Right ventricle myocardium inferior (tissue), 1 donor: ENCODE data around the gene LYSMD2. TPM values are rescaled to one million over a fixed set of nuclear protein-coding genes. Genes with fewer than 3 reads are reported as not detected.

Experiments used
- ATAC-seq: fragments of 200-7000 bp; cut with Tn5 transposase; one replicate; pipeline ENCODE4 v1.9.1; 2020; ENCODE audit warnings: mild to moderate bottlenecking, moderate library complexity
- DNase-seq: peaks from one replicate; pipeline ENCODE4 v3.0.0; 2021; ENCODE audit errors: missing footprints
- intact Hi-C: fragments of 100-400 bp; cut with DNase I; formaldehyde crosslinking; loops from one replicate; pipeline ENCODE4 v1.11.0; 2022
- total RNA-seq: library from RNA; stranded (reverse); fragmentation: NEBNext Ultra II Directional; extraction: Animal tissue kit (Norgen Biotek cat#: 25700); gene quantifications from one replicate; pipeline ENCODE4 v1.2.1, GENCODE V29; 2021
- donor health status: DM: no; HTN: yes; CAD: no; lungs with severe emphysema.

LYSMD2 gene
- total RNA-seq, 1 donor from 2014 or later = 4.8 TPM

DNA sequence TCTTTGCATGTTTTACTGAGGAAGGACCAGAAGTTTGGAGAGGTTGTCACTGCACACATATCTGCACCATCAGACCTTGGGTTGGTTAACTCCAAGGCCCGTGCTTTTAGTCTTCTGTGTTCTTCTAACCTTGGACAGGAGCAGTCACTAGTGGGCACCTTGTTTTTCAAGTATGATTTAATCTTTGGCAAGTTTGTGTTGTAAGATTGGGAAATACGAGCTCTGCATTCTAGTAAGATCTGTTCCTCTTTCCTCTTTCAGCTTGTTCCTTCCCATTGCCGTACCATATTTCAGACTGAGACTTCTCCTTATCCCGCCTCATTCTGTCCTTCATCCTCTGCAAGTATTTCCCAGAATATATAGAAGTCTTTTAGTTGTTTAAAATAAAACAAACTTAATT lies 19.0 kb upstream of the LYSMD2 start:
- DNase-seq (no peak), ATAC-seq (no peak)
- intact Hi-C loops = loop anchor here (5.0 to 10.0 kb wide), 2 partner anchors 52 to 104 kb away; no protein-coding TSS in a partner anchor

DNA sequence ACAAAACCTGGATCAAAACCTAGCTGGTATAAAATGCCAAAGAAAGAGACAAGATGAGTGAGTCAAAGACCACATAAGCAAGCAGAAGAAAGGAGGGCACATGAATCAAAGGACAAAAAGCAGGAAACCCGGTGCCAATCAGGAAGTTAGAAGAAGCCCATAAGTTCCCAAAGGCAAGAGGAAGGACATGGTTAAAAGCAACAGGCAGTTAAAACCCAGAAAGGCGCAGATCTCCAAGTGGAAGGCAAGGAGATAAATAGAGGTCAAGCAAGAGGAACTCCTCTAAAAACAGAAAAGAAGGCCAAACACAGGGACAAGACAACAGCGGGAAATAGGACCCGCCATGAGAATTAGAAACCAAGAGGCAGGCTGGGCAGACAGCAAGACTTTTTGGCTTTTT lies 18.3 kb upstream of the LYSMD2 start:
- ATAC-seq (no peak), DNase-seq (no peak)
- intact Hi-C loops = loop anchor here (5.0 to 10.0 kb wide), 2 partner anchors 51 to 103 kb away; no protein-coding TSS in a partner anchor

DNA sequence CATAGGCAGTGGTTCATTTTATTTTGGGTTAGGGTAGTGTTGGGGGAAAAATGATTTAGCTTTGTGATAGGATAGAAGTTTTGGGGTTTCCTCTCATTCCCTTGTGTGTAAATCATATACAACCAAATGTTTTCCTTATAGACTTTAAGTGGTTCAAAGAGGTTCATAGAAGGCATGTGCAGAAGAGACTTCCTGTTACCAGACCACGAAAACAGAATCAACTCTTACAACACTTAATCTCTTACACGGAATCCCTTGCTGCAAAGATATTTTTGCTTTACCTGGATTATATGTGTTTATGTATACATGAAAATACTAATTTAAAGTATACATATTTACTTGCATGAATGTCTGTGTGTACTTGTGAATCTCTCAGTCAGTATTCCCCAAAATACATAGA lies 16.8 kb upstream of the LYSMD2 start:
- DNase-seq (no peak), ATAC-seq (no peak)
- intact Hi-C loops = loop anchor here (10.0 kb wide), 1 partner anchor 49 kb away; no protein-coding TSS in a partner anchor

DNA sequence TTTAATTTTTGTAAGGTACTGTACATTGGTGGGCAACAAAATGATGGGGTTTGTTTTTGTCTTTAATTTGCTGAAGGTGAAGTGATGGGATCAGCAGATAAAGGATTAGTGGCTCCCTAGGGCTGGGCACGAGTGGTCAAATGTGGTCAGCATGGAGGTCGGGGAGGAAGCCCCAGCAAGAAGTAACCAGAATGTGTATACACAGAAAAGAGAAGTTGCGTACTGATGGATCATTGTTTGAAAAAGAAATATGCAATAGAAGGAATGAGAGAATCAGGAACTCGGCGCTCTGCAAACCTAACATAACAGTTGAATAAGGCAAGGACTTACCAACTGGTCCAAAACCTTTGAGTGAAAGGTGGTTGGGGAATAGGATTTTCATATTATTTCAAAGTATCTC lies 15.4 kb upstream of the LYSMD2 start:
- intact Hi-C loops = loop anchor here (10.0 kb wide), 1 partner anchor 48 kb away; no protein-coding TSS in a partner anchor
- no peak for ATAC-seq
- no peak for DNase-seq

DNA sequence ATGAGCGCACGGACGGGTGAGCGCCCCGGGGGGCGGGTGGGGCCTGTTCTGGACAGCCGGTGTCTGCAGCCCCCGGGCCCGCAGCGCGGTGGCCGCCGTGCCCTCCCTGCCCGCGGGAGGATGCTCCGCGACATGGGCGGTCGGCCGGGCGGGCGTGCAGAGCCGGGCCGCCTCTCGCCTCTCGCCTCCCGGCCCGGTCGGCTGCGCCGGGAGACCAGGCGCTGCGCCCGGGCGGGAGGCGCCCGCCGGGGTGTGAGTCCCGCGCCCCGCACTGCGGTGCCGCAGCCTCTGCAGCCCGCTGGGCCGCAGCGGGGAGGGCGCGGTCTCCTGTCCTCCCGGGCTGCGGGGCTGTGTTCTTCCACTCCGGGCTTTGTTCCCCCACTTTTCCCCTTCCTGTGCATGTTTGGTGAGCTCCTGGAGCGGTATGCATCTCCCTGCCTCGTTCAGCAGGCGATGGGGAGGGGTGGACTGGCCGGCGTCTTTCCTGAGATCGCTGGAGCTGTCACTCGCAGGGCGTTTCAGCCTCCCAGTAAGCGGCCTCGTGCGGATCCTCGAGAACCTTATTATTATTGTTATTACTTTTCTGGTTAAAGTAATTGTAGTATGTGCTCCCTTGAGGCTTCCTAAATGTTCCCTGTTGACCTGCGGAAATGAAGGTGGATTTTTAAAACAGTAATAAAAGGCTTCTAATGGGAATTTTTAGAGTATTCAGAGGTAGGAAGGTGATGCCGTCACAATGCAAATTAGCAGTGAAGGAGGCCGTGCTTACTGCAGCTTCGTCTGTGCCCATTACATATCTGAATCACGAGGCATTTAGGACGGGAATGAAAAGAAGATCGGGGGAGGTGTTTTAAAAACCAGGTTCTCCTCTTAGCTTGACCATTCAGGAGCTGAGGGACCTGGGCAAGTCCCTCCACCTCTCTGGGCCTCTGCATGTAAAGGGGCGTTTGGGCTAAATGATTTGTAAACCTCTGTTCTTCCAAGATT lies 14.5 kb upstream of the LYSMD2 start:
- ATAC-seq (peak; percentile 49), DNase-seq (no peak)
- intact Hi-C loops = loop anchor here (10.0 kb wide), 1 partner anchor 47 kb away; no protein-coding TSS in a partner anchor

DNA sequence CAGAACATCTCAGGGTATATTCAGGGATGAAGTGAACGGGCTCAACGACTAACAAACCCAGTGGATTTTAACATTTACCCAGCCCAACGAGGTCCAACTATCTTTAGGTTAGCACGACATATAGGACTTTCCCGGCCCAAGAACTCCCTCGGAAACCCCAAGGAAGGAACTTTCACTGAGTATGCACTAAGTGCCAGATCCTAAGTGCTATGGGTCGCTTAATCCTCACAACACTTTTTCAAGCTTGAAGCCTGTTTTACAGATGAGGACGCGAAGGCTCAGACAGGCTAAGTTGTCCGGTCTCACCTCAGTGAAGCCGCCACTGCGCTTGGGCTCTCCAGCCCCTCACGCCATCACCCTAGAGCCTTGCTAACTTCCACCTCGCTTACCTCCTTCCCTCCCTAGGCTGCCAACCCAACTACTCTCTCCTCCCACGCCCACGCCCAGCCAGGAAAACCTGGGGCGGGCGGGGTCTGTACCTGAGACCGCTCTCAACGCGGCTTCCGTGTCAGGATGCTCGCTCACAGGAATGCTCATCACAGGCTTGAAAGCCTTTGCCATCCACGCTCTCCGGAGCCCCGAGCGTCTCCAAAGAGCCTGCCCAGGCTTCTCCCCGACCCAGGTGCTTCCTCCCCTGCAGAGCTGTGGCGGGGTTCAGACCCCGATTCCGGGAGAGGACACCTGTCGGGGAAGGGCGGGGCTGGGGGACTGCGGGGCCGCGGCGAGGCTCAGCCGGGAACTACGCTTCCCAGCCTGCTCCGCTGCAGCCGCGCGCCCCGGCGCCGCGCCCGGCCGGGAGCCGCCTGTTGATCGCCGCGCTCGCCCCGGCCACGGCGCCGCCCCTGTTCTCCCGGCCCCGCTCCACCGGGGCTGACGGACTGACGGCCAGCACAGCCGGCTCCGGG lies 13.6 kb upstream of the LYSMD2 start, which contains the start of gene TMOD2:
Gene TMOD2, plus strand, starts transcription at position 806 of the 905 bp plus-strand sequence. CDS start 14,845 bp downstream, outside the sequence.
- intact Hi-C loops = loop anchor here (10.0 kb wide), 1 partner anchor 46 kb away; no protein-coding TSS in a partner anchor
- DNase-seq (peak; percentile 73), ATAC-seq (peak; percentile 89)

DNA sequence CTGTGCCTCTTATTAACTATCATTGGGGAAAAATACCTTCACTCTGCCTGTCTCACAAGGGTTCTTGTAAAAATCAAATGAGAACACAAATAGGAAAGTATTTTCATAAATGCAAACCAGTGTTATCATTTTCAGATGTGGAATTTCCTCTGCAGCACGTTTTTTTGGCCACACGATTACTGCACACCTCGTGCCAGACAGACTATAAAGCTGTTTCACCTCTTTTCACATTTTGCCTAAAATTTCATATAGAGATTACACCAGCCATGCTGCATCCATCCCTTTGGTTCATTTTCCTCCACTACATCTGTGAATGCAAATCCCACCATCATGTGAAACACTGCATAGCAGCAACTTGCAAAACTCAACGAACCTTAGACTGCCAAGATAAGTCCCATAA lies 12.7 kb upstream of the LYSMD2 start:
- intact Hi-C loops = loop anchor here (10.0 kb wide), 1 partner anchor 45 kb away; no protein-coding TSS in a partner anchor
- ATAC-seq (no peak), DNase-seq (no peak)

DNA sequence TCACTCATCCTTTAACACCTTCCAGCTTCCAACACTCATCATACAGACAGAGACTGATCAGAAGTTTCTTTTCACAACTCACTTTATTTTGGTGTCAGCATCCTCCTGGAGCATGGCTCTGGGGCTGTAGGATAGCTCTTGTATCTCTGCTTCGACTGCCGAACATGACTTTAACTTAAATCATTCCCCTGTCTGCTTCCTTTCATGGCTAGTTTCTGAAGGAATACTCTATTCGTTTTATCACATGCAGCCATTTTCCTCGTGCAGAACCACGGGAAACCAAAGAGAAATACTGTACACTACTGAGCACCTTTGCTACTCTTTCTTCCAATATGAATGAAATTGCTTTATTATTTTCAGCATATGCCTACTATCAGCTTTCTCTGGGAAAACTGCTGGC lies 11.9 kb upstream of the LYSMD2 start:
- intact Hi-C loops = no loop called here
- DNase-seq = no peak

DNA sequence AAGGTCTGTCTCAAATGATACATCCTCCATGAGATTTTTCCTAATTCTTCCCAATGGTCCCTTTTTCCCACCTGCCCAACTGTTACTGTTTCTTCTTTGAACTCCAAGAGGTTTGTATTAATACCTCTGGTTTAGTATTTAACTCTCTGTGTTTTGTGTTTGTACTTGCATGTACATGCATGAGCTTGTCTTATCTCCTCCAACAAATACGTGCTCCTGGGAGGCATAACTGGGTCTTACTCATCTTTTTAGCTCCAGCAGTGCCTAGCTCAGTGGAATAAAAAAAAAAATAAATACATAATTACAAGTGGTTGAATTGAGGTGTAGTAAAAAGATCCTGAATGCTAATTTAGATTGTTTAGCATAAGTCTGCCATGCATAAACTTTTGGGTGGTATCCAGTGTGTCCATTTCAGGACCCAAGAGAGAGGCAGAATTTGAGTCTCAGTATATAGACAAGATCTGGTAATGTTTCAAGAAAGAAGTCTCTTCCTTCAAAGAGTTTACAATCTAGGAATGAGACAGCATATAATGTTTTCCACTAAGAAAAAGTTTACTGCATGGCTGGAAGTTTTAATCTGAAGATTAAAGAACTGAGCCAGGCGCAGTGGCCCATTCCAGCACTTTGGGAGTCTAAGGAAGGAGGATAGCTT lies 1.7 kb upstream of the LYSMD2 start:
- ATAC-seq (no peak), DNase-seq (no peak)
- intact Hi-C loops = no loop called here

More for the DNA sequence above, 11.9 kb upstream of the LYSMD2 start:
- no peak for ATAC-seq

DNA sequence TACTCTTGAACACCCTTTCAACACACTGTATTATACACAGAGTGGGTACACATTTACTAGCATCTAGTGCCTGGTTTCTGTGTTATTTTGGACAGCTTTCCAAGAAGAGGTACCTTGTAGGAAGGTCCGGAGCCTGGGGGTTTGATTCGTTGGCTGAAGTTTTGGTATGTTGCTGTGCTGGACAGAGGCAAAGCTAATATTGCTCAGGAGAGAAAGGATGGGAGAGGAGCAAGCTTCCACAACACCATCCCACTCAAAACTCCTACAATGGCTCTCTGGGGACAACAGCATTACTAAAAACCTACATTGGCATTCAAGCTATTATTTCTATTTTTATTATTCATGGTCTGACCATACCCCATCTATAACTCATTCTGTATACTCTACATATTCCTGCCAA lies 1.1 kb upstream of the LYSMD2 start:
- DNase-seq (no peak), ATAC-seq (no peak)
- intact Hi-C loops = no loop called here

DNA sequence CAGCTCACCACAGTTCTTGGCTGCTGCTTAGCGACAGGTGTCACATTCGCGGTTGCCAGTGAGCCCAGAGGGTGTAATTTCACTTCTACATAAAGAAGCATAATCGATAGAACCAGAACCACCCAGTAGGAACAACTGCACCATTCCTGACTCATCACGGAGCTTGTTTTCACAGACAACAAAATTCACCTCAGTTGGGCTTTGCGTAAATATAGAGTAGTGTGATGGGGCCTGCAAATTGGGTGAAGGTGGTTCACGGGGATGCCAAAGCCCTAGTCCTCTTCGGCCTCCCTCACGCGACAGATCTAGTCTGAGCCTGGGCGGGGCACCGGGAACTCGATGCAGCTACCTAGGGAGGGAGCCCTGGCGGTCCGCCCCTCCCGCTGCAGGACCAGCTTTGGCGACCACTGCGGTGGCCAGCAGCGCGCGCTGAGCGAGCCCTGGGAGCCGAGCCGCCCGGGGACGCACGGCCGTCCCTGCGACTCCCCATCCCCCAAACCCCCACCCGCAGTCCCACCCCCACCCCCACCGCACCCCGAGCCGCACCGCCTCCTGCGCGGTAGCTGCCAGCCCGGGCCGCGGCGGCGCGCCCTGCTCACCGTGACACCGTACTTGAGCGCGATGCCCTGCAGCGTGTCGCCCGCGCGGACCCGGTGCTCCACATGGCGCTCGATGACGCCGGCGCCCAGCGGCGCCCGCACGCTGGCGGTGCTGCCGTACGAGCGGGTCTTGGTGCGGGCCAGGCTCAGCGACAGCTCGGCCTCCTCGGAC lies 519 bp downstream of the LYSMD2 start:
- intact Hi-C loops = no loop called here
- DNase-seq (peak; percentile 79), ATAC-seq (peak; percentile 40)

DNA sequence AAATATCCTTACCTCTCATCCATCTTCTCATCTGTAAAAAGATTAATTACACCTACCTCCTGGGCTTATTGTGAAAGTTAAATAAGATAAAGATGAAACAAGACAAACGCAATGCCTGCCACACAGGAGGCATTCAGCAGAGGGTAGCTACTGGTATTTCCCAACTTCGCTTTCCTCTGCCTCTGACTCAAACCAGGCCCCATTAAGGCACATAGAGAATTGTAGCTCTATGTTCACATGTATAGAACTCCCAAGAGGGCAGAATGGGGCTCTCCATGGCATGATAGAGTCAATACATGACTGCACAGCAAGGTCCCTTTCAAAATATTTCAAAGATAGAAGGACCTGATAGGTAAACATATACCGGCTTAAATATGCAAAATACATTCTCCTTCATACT lies 1.4 kb downstream of the LYSMD2 start:
- no peak for DNase-seq
- no peak for ATAC-seq
- intact Hi-C loops = no loop called here

DNA sequence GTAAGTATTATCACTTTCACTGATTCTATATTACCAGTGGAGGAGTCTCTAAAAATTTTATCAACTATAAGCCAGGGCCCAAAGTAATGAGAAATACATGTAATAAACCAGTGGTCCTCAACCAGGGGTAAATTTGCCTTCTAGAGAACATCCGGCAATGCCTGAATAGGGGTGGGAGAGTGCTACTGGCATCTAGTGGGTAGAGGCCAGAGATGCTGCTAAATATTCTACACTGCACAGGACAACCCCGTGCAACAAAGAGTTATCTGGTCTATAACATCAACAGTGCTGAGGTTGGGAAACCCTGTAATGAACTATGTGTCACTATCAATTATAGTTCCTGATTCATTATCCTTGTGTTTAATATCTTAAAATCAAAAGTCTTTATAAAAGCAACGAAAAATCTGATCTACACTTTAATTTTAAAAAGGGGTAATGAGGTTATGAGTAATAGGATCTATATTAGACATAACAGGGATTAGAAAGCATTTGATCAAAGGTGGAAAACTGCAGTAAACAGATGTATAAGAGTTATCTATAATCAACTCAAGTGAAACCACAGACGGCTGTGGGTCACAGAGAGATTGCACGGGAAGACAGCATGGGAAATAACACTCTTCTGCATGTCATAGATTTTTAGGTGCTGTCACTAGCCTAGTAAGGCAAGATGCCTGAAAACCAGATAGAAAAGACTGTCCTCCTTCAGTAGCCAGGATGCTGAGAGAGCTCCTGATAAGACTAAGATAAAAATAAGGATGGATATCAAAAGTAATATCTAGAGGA lies 2.0 kb downstream of the LYSMD2 start:
- ATAC-seq (no peak), DNase-seq (no peak)
- intact Hi-C loops = no loop called here

DNA sequence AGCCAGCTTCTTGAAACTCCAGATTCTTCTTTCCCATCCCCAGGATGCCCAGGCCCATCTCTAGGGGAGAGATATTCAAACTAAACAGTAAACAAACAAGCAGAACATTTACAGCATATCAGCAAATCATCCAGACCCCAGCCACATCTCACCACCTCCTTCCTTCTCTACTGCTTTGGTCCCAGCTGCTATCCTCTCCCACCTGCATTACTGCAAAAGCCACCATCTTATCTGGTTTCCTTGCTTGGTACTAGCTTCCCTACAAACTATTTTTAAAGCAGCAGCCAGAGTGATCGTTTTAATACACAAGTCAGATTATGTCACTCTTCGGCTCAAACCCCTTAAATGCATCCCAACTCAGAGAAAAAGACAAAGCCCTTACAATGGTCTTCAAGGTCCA lies 4.8 kb downstream of the LYSMD2 start:
- ATAC-seq (no peak), DNase-seq (no peak)
- intact Hi-C loops = no loop called here

DNA sequence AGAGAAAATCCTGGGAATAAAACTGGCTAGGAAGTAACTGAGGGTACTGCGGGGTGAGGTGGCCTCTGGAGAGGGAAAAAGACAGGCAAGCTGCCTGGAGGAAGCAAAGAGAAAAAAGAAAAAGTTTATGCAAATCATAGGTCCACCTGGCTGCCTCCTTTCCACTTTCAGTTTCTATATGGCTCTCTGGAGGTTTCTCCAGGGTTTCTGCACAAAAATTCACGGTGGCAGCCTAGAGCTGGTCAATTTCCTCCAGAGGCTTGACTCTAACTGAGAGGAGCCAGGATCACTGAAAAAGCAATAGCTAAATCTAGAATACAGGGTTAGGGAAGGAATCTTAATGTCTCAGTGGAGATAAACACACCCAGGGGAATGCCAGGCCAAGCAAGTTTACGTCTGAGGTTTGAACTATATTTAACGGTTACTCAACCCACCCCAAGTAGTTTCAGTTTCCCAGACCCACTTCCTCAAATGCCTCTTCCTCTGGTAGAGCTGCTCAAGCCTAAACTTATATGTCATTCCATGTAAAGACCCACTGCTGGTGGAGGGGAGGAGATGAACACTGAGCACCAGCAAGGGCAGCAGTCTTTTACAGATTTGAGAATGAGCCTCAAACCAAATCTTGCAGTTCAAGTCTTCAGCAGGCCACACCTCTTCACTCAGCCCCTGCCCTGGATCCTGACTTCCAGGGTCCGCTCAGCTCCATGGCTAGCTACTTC lies 5.7 kb downstream of the LYSMD2 start:
- ATAC-seq (peak; percentile 71), DNase-seq (no peak)
- intact Hi-C loops = no loop called here

DNA sequence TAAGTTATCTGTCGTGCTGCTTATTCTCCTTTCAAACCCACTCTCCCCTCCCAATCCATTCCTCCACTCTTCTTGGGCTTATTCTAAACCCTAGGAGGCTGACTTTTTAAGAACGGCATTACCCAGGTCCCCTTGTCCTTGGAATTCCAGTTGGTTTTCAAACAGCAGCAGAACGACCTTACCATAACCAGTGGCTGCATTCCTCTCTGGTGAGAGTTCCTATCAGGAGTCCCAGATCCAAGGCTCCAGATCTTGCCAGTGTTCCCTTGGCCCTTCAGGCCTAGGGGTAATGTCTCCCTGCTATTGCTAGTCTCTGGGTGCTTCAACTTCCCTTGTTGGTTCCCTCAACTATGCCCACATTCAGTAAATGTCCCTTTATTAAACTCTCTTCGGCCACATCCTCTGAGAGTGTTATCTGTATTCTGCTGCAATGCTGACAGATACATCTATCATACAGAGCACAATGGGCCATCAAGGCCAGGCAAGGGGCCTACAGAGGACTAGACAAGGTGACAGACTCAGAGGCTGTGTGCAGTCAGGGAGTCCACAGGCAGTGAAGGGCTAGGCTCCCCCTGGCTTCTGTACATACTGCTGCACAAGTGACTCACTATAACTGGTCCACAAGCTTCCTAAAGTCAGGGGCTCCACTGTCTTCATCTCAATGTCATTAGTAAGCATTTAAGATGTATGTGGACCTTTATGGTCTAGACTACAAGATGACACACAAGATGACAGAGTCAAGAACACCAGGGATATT lies 10.1 kb downstream of the LYSMD2 start:
- ATAC-seq (no peak), DNase-seq (no peak)
- intact Hi-C loops = no loop called here
